Measurements from ENCODE around the gene GABPB1. TPM values are rescaled to one million over a fixed set of nuclear protein-coding genes. Genes with fewer than 3 reads are reported as not detected.
"Not testable (repeated sequence)": the region's sequence is repeated elsewhere in the genome, so short reads cannot be mapped to it uniquely, and the experiment has no call there.

The GABPB1 gene
- total RNA-seq, 1 experiment from 2014 or later = 39.7 TPM

GRCh38 chr15:50381438-50381837 is 26.4 kb upstream of the GABPB1 start:
- ChIA-PET POLR2A (ENCODE audit: unreplicated experiment) (no interaction called here), CTCF (no interaction called here)
- H3K4me2 ChIP-seq (ENCODE audit: low read length) = no peak overlapping the region
- no peak for DNase-seq
- H2AFZ ChIP-seq (ENCODE audit: low read length) = no peak overlapping the region
- no peaks in the 10 kb centered on the region for H3K9me3 ChIP-seq (ENCODE audit: low read length)
- H3K27ac ChIP-seq (ENCODE audit: low read length) = no peak overlapping the region
- H3K27me3 ChIP-seq (ENCODE audit: low read length) = no peaks in the 10 kb centered on the region
- no peaks in the 10 kb centered on the region for H3K36me3 ChIP-seq (ENCODE audit: low read depth, low read length)
- intact Hi-C loops (cut with micrococcal nuclease) = no loop called here
- H3K4me1 ChIP-seq (ENCODE audit: insufficient read depth, low read length) = no peaks in the 10 kb centered on the region
- no peaks in the 10 kb centered on the region for H3K79me2 ChIP-seq (ENCODE audit: low read length)
- H3K9me2 ChIP-seq (replicated peaks; ENCODE audit: low read length) = no peaks in the 10 kb centered on the region
- no peaks in the 10 kb centered on the region for H4K20me1 ChIP-seq (ENCODE audit: low read length)
- H3F3A ChIP-seq (ENCODE audit: low read length, unreplicated experiment) = no peaks in the 10 kb centered on the region
- no peak for ATAC-seq
- no TSS peak for BruUV-seq (replicated peaks)
- TF ChIP-seq EZH2 (IDR thresholded peaks at IDR 0.05; ENCODE audit: low read length, unreplicated experiment) = no peak
- no peak for TF ChIP-seq EZH2phosphoT487 (IDR thresholded peaks at IDR 0.05; ENCODE audit: borderline replicate concordance, low read length)
- TF ChIP-seq, protein P1, sequence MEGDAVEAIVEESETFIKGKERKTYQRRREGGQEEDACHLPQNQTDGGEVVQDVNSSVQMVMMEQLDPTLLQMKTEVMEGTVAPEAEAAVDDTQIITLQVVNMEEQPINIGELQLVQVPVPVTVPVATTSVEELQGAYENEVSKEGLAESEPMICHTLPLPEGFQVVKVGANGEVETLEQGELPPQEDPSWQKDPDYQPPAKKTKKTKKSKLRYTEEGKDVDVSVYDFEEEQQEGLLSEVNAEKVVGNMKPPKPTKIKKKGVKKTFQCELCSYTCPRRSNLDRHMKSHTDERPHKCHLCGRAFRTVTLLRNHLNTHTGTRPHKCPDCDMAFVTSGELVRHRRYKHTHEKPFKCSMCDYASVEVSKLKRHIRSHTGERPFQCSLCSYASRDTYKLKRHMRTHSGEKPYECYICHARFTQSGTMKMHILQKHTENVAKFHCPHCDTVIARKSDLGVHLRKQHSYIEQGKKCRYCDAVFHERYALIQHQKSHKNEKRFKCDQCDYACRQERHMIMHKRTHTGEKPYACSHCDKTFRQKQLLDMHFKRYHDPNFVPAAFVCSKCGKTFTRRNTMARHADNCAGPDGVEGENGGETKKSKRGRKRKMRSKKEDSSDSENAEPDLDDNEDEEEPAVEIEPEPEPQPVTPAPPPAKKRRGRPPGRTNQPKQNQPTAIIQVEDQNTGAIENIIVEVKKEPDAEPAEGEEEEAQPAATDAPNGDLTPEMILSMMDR (conservative IDR thresholded peaks at IDR 0.05; ENCODE audit: low read depth, low read length) = no peak
- H3K4me3 ChIP-seq (ENCODE audit: low read length) = no peak overlapping the region
- H3K9ac ChIP-seq (ENCODE audit: low read length) = no peak overlapping the region

DNA sequence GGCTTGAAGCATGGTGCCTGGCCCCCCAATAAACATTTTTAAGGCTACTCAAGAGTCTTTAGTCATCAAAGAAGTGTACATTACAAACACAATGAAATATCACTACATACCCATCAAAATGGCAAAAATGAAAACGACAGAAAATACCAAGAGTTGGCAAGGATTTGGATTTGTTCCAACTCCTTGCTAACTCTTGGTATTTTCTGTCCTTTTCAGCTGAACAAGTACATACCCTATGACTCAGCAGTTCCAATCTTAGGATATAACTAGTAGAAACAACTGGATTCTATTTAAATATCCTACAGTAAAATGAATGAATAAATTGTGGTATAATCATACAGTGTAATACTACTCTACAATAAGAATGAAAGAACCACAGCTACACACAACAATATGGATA is 25.1 kb upstream of the GABPB1 start:
- H3K79me2 ChIP-seq (ENCODE audit: low read length) = no peaks in the 10 kb centered on the region
- no peaks in the 10 kb centered on the region for H3K9me3 ChIP-seq (ENCODE audit: low read length)
- H3K4me2 ChIP-seq (ENCODE audit: low read length) = no peak overlapping the region
- intact Hi-C loops (cut with micrococcal nuclease) = no loop called here
- H3K9me2 ChIP-seq (replicated peaks; ENCODE audit: low read length) = no peaks in the 10 kb centered on the region
- no TSS peak for BruUV-seq (replicated peaks)
- no peak for DNase-seq
- TF ChIP-seq, protein P1 (conservative IDR thresholded peaks at IDR 0.05; ENCODE audit: low read depth, low read length) = no peak
- TF ChIP-seq EZH2 (IDR thresholded peaks at IDR 0.05; ENCODE audit: low read length, unreplicated experiment) (no peak), EZH2phosphoT487 (IDR thresholded peaks at IDR 0.05; ENCODE audit: borderline replicate concordance, low read length) (no peak)
- H3K4me3 ChIP-seq (ENCODE audit: low read length) = no peak overlapping the region
- CTCF ChIA-PET = no interaction called here
- no peaks in the 10 kb centered on the region for H4K20me1 ChIP-seq (ENCODE audit: low read length)
- no peak overlapping the region for H3K27ac ChIP-seq (ENCODE audit: low read length)
- no peaks in the 10 kb centered on the region for H3K27me3 ChIP-seq (ENCODE audit: low read length)
- no peaks in the 10 kb centered on the region for H3K36me3 ChIP-seq (ENCODE audit: low read depth, low read length)
- H3K9ac ChIP-seq (ENCODE audit: low read length) = no peak overlapping the region
- POLR2A ChIA-PET (ENCODE audit: unreplicated experiment) = no interaction called here
- H2AFZ ChIP-seq (ENCODE audit: low read length) = no peak overlapping the region
- H3F3A ChIP-seq (ENCODE audit: low read length, unreplicated experiment) = no peaks in the 10 kb centered on the region
- no peaks in the 10 kb centered on the region for H3K4me1 ChIP-seq (ENCODE audit: insufficient read depth, low read length)
- no peak for ATAC-seq

DNA sequence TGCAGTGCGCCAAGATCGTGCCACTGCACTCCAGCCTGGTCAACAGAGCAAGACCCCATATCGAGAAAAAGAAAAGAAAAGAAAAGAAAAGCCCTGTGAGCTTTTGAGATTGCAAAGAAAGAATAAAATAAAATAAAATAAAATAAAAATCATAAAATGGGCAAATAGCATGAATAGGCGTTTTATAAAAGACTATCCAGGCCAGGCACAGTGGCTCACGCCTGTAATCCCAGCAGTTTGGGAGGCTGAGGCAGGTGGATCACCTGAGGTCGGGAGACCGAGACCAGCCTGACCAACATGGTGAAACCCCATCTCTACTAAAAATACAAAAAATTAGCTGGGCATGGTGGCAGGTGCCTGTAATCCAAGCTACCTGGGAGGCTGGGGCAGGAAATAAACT is 24.4 kb upstream of the GABPB1 start:
- H3K4me3 ChIP-seq (ENCODE audit: low read length); H3K9me3 ChIP-seq (ENCODE audit: low read length); intact Hi-C loops (cut with micrococcal nuclease); H3K4me1 ChIP-seq (ENCODE audit: insufficient read depth, low read length); BruUV-seq (replicated peaks); H3K27me3 ChIP-seq (ENCODE audit: low read length); H3F3A ChIP-seq (ENCODE audit: low read length, unreplicated experiment); H3K9ac ChIP-seq (ENCODE audit: low read length); H3K27ac ChIP-seq (ENCODE audit: low read length); ATAC-seq; H2AFZ ChIP-seq (ENCODE audit: low read length); POLR2A ChIA-PET (ENCODE audit: unreplicated experiment); H3K79me2 ChIP-seq (ENCODE audit: low read length); H4K20me1 ChIP-seq (ENCODE audit: low read length); H3K9me2 ChIP-seq (replicated peaks; ENCODE audit: low read length); DNase-seq; H3K36me3 ChIP-seq (ENCODE audit: low read depth, low read length); H3K4me2 ChIP-seq (ENCODE audit: low read length); CTCF ChIA-PET: not testable (repeated sequence)

Data from PC-3 (cell line).